ENCODE data around the gene ITPK1.

DNA sequence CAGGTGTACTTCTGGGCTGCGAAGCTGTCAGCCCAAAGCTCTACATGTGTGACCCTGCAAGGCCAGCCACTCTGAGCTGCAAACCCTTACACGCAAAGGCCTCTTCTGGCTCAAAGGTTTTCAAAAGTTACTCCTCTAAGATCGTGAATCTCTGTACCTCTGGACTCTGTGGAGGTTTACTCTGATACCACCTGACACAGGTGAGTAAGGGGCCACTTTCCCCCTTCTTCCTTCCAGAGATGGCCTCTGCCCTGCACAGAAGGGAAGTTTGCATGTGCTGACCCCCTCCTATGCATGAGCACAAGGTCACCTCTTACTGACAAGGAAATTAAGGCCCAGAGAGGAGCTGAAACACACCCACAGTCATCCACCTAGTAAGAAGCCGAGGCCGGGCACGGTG is 14.5 kb downstream of the ITPK1 start:
- TF ChIP-seq SIN3A (IDR thresholded peaks at IDR 0.05; ENCODE audit: borderline replicate concordance, low read depth, low read length) (no peak), NFIC (IDR thresholded peaks at IDR 0.05; ENCODE audit: borderline replicate concordance) (no peak), YY1 (IDR thresholded peaks at IDR 0.05; ENCODE audit: low read depth) (no peak), RXRA (IDR thresholded peaks at IDR 0.05; ENCODE audit: borderline replicate concordance, low read depth) (no peak), RAD21 (IDR thresholded peaks at IDR 0.05; ENCODE audit: low read length) (no peak), CTCF (IDR thresholded peaks at IDR 0.05) (no peak), TCF12 (IDR thresholded peaks at IDR 0.05) (no peak)

Measured in SK-N-SH (cell line).